ENCODE results near the gene OR52B2.
"Not testable (repeated sequence)": the region's sequence is repeated elsewhere in the genome, so short reads cannot be mapped to it uniquely, and the experiment has no call there.

The OR52B2 gene

GRCh38 chr11:6152126-6152525 lies 18.0 kb downstream of the OR52B2 start:
- DNase-seq (ENCODE audit: low read depth in 2 of 2): no peak

GRCh38 chr11:6151117-6151516 lies 19.0 kb downstream of the OR52B2 start:
- DNase-seq (ENCODE audit: low read depth in 2 of 2): no peak

GRCh38 chr11:6143737-6144136 lies 26.4 kb downstream of the OR52B2 start:
- not testable (repeated sequence) for DNase-seq (ENCODE audit: low read depth in 2 of 2)

GRCh38 chr11:6142936-6143335 lies 27.2 kb downstream of the OR52B2 start:
- no peak for DNase-seq (ENCODE audit: low read depth in 2 of 2)

GRCh38 chr11:6135936-6136335 lies 34.2 kb downstream of the OR52B2 start:
- not testable (repeated sequence) for DNase-seq (ENCODE audit: low read depth in 2 of 2)

- no peak for DNase-seq (ENCODE audit: low read depth in 2 of 2)
Observed at GRCh38 chr11:6132431-6132830, 37.7 kb downstream of the OR52B2 start.

GRCh38 chr11:6129635-6130034 lies 40.5 kb downstream of the OR52B2 start:
- DNase-seq (ENCODE audit: low read depth in 2 of 2): no peak

- DNase-seq (ENCODE audit: low read depth in 2 of 2): no peak
Observed at GRCh38 chr11:6129011-6129410, 41.1 kb downstream of the OR52B2 start.

GRCh38 chr11:6127881-6128280 lies 42.2 kb downstream of the OR52B2 start:
- no peak for DNase-seq (ENCODE audit: low read depth in 2 of 2)

- no peak for DNase-seq (ENCODE audit: low read depth in 2 of 2)
Observed at GRCh38 chr11:6124245-6124644, 45.9 kb downstream of the OR52B2 start.
